ENCODE measurements around the gene GRIK3.

The GRIK3 gene

GRCh38 chr1:36822648-36823047 lies 211.7 kb downstream of the GRIK3 start:
- TF ChIP-seq SUZ12 (IDR thresholded peaks at IDR 0.05; ENCODE audit: extremely low read depth, insufficient read depth, insufficient read length) = no peak
- TF ChIP-seq YY1 (IDR thresholded peaks at IDR 0.05; ENCODE audit: insufficient read depth, insufficient read length) = no peak
- TF ChIP-seq ZNF274 (IDR thresholded peaks at IDR 0.05; ENCODE audit: low read depth, low read length) = no peak
- peaks cover 31% of the 10 kb centered on the region for H3K4me1 ChIP-seq (ENCODE audit: insufficient read depth, insufficient read length)
- H3K27me3 ChIP-seq (ENCODE audit: insufficient read depth, insufficient read length) = no peaks in the 10 kb centered on the region
- no peak for DNase-seq (ENCODE audit: low read depth, low spot score)
- H3K9ac ChIP-seq (ENCODE audit: insufficient read length, low read depth) = no peak overlapping the region
- no peak overlapping the region for H3K4me3 ChIP-seq (ENCODE audit: insufficient read length, low read depth)
- H3K36me3 ChIP-seq (ENCODE audit: insufficient read depth, insufficient read length, low read length) = no peaks in the 10 kb centered on the region
- H3K9me3 ChIP-seq (ENCODE audit: insufficient read depth, low read length) = no peaks in the 10 kb centered on the region; the same call in 1 of the 2 replicates

GRCh38 chr1:36821386-36821785 lies 212.9 kb downstream of the GRIK3 start:
- TF ChIP-seq SUZ12 (IDR thresholded peaks at IDR 0.05; ENCODE audit: extremely low read depth, insufficient read depth, insufficient read length) (no peak), ZNF274 (IDR thresholded peaks at IDR 0.05; ENCODE audit: low read depth, low read length) (no peak), YY1 (IDR thresholded peaks at IDR 0.05; ENCODE audit: insufficient read depth, insufficient read length) (no peak)
- Histone ChIP-seq H3K9me3 (ENCODE audit: insufficient read depth, low read length) (no peaks in the 10 kb centered on the region), H3K36me3 (ENCODE audit: insufficient read depth, insufficient read length, low read length) (no peaks in the 10 kb centered on the region), H3K9ac (ENCODE audit: insufficient read length, low read depth) (no peak overlapping the region), H3K4me3 (ENCODE audit: insufficient read length, low read depth) (no peak overlapping the region), H3K27me3 (ENCODE audit: insufficient read depth, insufficient read length) (no peaks in the 10 kb centered on the region), H3K4me1 (ENCODE audit: insufficient read depth, insufficient read length) (peaks cover 29% of the 10 kb centered on the region)
- no peak for DNase-seq (ENCODE audit: low read depth, low spot score)

- H3K9ac ChIP-seq (ENCODE audit: insufficient read length, low read depth) = no peak overlapping the region
- H3K4me3 ChIP-seq (ENCODE audit: insufficient read length, low read depth) = no peak overlapping the region
- H3K4me1 ChIP-seq (ENCODE audit: insufficient read depth, insufficient read length) = peaks cover 16% of the 10 kb centered on the region
- DNase-seq (ENCODE audit: low read depth, low spot score) = no peak
- no peaks in the 10 kb centered on the region for H3K27me3 ChIP-seq (ENCODE audit: insufficient read depth, insufficient read length)
- no peaks in the 10 kb centered on the region for H3K9me3 ChIP-seq (ENCODE audit: insufficient read depth, low read length)
- no peak for TF ChIP-seq ZNF274 (IDR thresholded peaks at IDR 0.05; ENCODE audit: low read depth, low read length)
- TF ChIP-seq YY1 (IDR thresholded peaks at IDR 0.05; ENCODE audit: insufficient read depth, insufficient read length) = no peak
- no peak for TF ChIP-seq SUZ12 (IDR thresholded peaks at IDR 0.05; ENCODE audit: extremely low read depth, insufficient read depth, insufficient read length)
- no peaks in the 10 kb centered on the region for H3K36me3 ChIP-seq (ENCODE audit: insufficient read depth, insufficient read length, low read length)
These were observed 215.5 kb downstream of the GRIK3 start for GRCh38 chr1:36818771-36819170.

- H3K9ac ChIP-seq (ENCODE audit: insufficient read length, low read depth) = no peak overlapping the region
- TF ChIP-seq SUZ12 (IDR thresholded peaks at IDR 0.05; ENCODE audit: extremely low read depth, insufficient read depth, insufficient read length) = no peak
- no peak for TF ChIP-seq ZNF274 (IDR thresholded peaks at IDR 0.05; ENCODE audit: low read depth, low read length)
- no peak for TF ChIP-seq YY1 (IDR thresholded peaks at IDR 0.05; ENCODE audit: insufficient read depth, insufficient read length)
- H3K4me1 ChIP-seq (ENCODE audit: insufficient read depth, insufficient read length) = peaks cover 6% of the 10 kb centered on the region
- H3K36me3 ChIP-seq (ENCODE audit: insufficient read depth, insufficient read length, low read length) = no peaks in the 10 kb centered on the region
- H3K4me3 ChIP-seq (ENCODE audit: insufficient read length, low read depth) = no peak overlapping the region
- H3K9me3 ChIP-seq (ENCODE audit: insufficient read depth, low read length) = no peaks in the 10 kb centered on the region
- no peak for DNase-seq (ENCODE audit: low read depth, low spot score)
- no peaks in the 10 kb centered on the region for H3K27me3 ChIP-seq (ENCODE audit: insufficient read depth, insufficient read length)
These were observed 218.0 kb downstream of the GRIK3 start for GRCh38 chr1:36816348-36816747.

- no peak for TF ChIP-seq ZNF274 (IDR thresholded peaks at IDR 0.05; ENCODE audit: low read depth, low read length)
- TF ChIP-seq SUZ12 (IDR thresholded peaks at IDR 0.05; ENCODE audit: extremely low read depth, insufficient read depth, insufficient read length) = no peak
- TF ChIP-seq YY1 (IDR thresholded peaks at IDR 0.05; ENCODE audit: insufficient read depth, insufficient read length) = no peak
- Histone ChIP-seq H3K27me3 (ENCODE audit: insufficient read depth, insufficient read length) (no peaks in the 10 kb centered on the region), H3K4me1 (ENCODE audit: insufficient read depth, insufficient read length) (peaks cover 9% of the 10 kb centered on the region), H3K9me3 (ENCODE audit: insufficient read depth, low read length) (no peaks in the 10 kb centered on the region), H3K36me3 (ENCODE audit: insufficient read depth, insufficient read length, low read length) (no peaks in the 10 kb centered on the region), H3K4me3 (ENCODE audit: insufficient read length, low read depth) (no peak overlapping the region), H3K9ac (ENCODE audit: insufficient read length, low read depth) (no peak overlapping the region)
- no peak for DNase-seq (ENCODE audit: low read depth, low spot score)
These were observed 219.5 kb downstream of the GRIK3 start for GRCh38 chr1:36814774-36815173.

- TF ChIP-seq ZNF274 (IDR thresholded peaks at IDR 0.05; ENCODE audit: low read depth, low read length) (no peak), YY1 (IDR thresholded peaks at IDR 0.05; ENCODE audit: insufficient read depth, insufficient read length) (no peak), SUZ12 (IDR thresholded peaks at IDR 0.05; ENCODE audit: extremely low read depth, insufficient read depth, insufficient read length) (no peak)
- Histone ChIP-seq H3K36me3 (ENCODE audit: insufficient read depth, insufficient read length, low read length) (no peaks in the 10 kb centered on the region), H3K9me3 (ENCODE audit: insufficient read depth, low read length) (no peaks in the 10 kb centered on the region)
These were observed 220.2 kb downstream of the GRIK3 start for GRCh38 chr1:36814083-36814482.

GRCh38 chr1:36807262-36807661 lies 227.1 kb downstream of the GRIK3 start:
- H3K27me3 ChIP-seq (ENCODE audit: insufficient read depth, insufficient read length) = no peaks in the 10 kb centered on the region
- TF ChIP-seq SUZ12 (IDR thresholded peaks at IDR 0.05; ENCODE audit: extremely low read depth, insufficient read depth, insufficient read length) (no peak), ZNF274 (IDR thresholded peaks at IDR 0.05; ENCODE audit: low read depth, low read length) (no peak), YY1 (IDR thresholded peaks at IDR 0.05; ENCODE audit: insufficient read depth, insufficient read length) (no peak)
- DNase-seq (ENCODE audit: low read depth, low spot score) = no peak
- no peak overlapping the region for H3K9ac ChIP-seq (ENCODE audit: insufficient read length, low read depth)
- H3K9me3 ChIP-seq (ENCODE audit: insufficient read depth, low read length) = no peaks in the 10 kb centered on the region
- no peaks in the 10 kb centered on the region for H3K36me3 ChIP-seq (ENCODE audit: insufficient read depth, insufficient read length, low read length)
- H3K4me1 ChIP-seq (ENCODE audit: insufficient read depth, insufficient read length) = peaks cover 17% of the 10 kb centered on the region
- H3K4me3 ChIP-seq (ENCODE audit: insufficient read length, low read depth) = no peak overlapping the region

More at GRCh38 chr1:36814083-36814482, 220.2 kb downstream of the GRIK3 start:
- Histone ChIP-seq H3K4me1 (ENCODE audit: insufficient read depth, insufficient read length) (peaks cover 5% of the 10 kb centered on the region), H3K27me3 (ENCODE audit: insufficient read depth, insufficient read length) (no peaks in the 10 kb centered on the region), H3K4me3 (ENCODE audit: insufficient read length, low read depth) (no peak overlapping the region), H3K9ac (ENCODE audit: insufficient read length, low read depth) (no peak overlapping the region)
- DNase-seq (ENCODE audit: low read depth, low spot score) = no peak

Data from NT2/D1 (cell line).